HepG2 (cell line): ENCODE measurements around the gene ZBP1. TPM values are rescaled to one million over a fixed set of nuclear protein-coding genes. Genes with fewer than 3 reads are reported as not detected.

ENCODE experiments used
- ADNP ChIP-seq: sonication (generic); formaldehyde crosslinking; IDR thresholded peaks from 2 replicates; pipeline ENCODE4 v1.4.0; 2020; ENCODE audit warnings: missing genetic modification reagents
- ASH2L ChIP-seq: fragments of 300-600, 200-600 bp; sonication (generic); IDR thresholded peaks from 2 replicates; pipeline ENCODE4 v1.7.0; 2017; ENCODE audit warnings: low read depth, mild to moderate bottlenecking, moderate library complexity, mixed read lengths, low read length; ENCODE audit not compliant: insufficient read length
- ATF7-NPFF ChIP-seq: sonication (generic); formaldehyde crosslinking; IDR thresholded peaks from 2 replicates; pipeline ENCODE4 v1.8.1; 2023; ENCODE audit warnings: mild to moderate bottlenecking, low read depth, missing genetic modification reagents, moderate library complexity
- CEBPB ChIP-seq: IDR thresholded peaks from 2 replicates; pipeline ENCODE4 v1.6.1; 2011; ENCODE audit warnings: low read depth, low read length, improper control_type of control experiment, borderline replicate concordance
- FOXA1 ChIP-seq, 2 experiments: fragments of 450-650 bp in 1 of 2; sonication (generic) in 1 of 2; formaldehyde crosslinking in 1 of 2; IDR thresholded peaks; 2 replicates each; pipeline versions ENCODE4 v1.4.0 to v1.6.1; 2016 to 2020; ENCODE audit warnings: missing genetic modification reagents in 1 of 2
- KDM2A ChIP-seq: sonication (generic); formaldehyde crosslinking; IDR thresholded peaks from 2 replicates; pipeline ENCODE4 v1.4.0; 2020; ENCODE audit warnings: low read depth, missing genetic modification reagents, borderline replicate concordance
- MBNL3 ChIP-seq: fragments of 250-450 bp; sonication (Bioruptor Pico); conservative IDR thresholded peaks from 2 replicates; pipeline ENCODE4 v1.8.0; 2022; ENCODE audit warnings: mild to moderate bottlenecking, inconsistent platforms
- MEIS2 ChIP-seq: sonication (generic); formaldehyde crosslinking; IDR thresholded peaks from 2 replicates; pipeline ENCODE4 v1.9.0; 2021; ENCODE audit warnings: mild to moderate bottlenecking, missing genetic modification reagents
- MTA1 ChIP-seq: sonication (generic); formaldehyde crosslinking; IDR thresholded peaks from 2 replicates; pipeline ENCODE4 v1.4.0; 2020; ENCODE audit warnings: missing genetic modification reagents, mild to moderate bottlenecking, borderline replicate concordance
- PHF8 ChIP-seq: sonication (generic); formaldehyde crosslinking; IDR thresholded peaks from 2 replicates; pipeline ENCODE4 v1.5.0; 2020; ENCODE audit warnings: missing genetic modification reagents
- PRDM15 ChIP-seq: sonication (generic); formaldehyde crosslinking; IDR thresholded peaks from 2 replicates; pipeline ENCODE4 v1.4.0; 2020; ENCODE audit warnings: missing genetic modification reagents
- SALL1 ChIP-seq: sonication (generic); formaldehyde crosslinking; IDR thresholded peaks from 2 replicates; pipeline ENCODE4 v1.8.0; 2022; ENCODE audit warnings: mild to moderate bottlenecking, missing genetic modification reagents
- SRF ChIP-seq: IDR thresholded peaks from 2 replicates; pipeline ENCODE4 v1.6.1; 2011; ENCODE audit warnings: mild to moderate bottlenecking, low read depth, low read length, moderate library complexity
- ZBTB49 ChIP-seq: sonication (generic); formaldehyde crosslinking; IDR thresholded peaks from 2 replicates; pipeline ENCODE4 v1.4.0; 2020; ENCODE audit warnings: missing genetic modification reagents, borderline replicate concordance
- ZNF326 ChIP-seq: sonication (generic); formaldehyde crosslinking; IDR thresholded peaks from 2 replicates; pipeline ENCODE4 v1.4.0; 2020; ENCODE audit warnings: missing genetic modification reagents, borderline replicate concordance
- ZNF510 ChIP-seq: sonication (generic); formaldehyde crosslinking; IDR thresholded peaks from 2 replicates; pipeline ENCODE4 v1.4.0; 2020; ENCODE audit warnings: low read depth, mild to moderate bottlenecking, missing genetic modification reagents
- ZNF687 ChIP-seq: sonication (generic); formaldehyde crosslinking; IDR thresholded peaks from 2 replicates; pipeline ENCODE4 v1.5.1; 2020; ENCODE audit warnings: mild to moderate bottlenecking, missing genetic modification reagents, moderate library complexity
- ZNF883 ChIP-seq: sonication (generic); formaldehyde crosslinking; IDR thresholded peaks from 2 replicates; pipeline ENCODE4 v1.5.1; 2020; ENCODE audit warnings: mild to moderate bottlenecking, missing genetic modification reagents; ENCODE audit errors: not compliant biosample characterization
- polyA plus RNA-seq, 8 experiments: library from polyadenylated mRNA; depleted of rRNA in 3 of 8; stranded (reverse) in 7 of 8; unstranded in 1 of 8; fragments of >200 nt; fragmentation: Illumina TruSeq in 4 of 8; extraction: Trizol in 4 of 8; gene quantifications; 2 replicates each; pipeline versions ENCODE4 v1.2.1 to v1.2.3, GENCODE V29; 2011 to 2016; ENCODE audit warnings: low read depth in 4 of 8, missing spikeins in 1 of 8, mixed read lengths in 1 of 8; ENCODE audit not compliant: insufficient read depth in 1 of 8
- total RNA-seq, 5 experiments: library from RNA; depleted of rRNA; stranded (reverse); fragments of >200 nt; fragmentation: Illumina TruSeq; extraction: Trizol; gene quantifications; 2 replicates each; pipeline ENCODE4 v1.2.3, GENCODE V29; 2016; ENCODE audit warnings: low read depth in 1 of 5

Gene ZBP1
- total and polyA plus RNA-seq, 2 of the 13 experiments (the other 11 are each of a cell fraction or from before 2014, with no cell fraction given) = not detected

GRCh38 chr20:57581202-57582028 lies 38.8 kb downstream of the ZBP1 start (continued):
- no peak for TF ChIP-seq PRDM15 (CRISPR knock-in tag)
- TF ChIP-seq ZNF883 (CRISPR knock-in tag) = peak; percentile 42
- no peak for TF ChIP-seq SRF
- no peak for TF ChIP-seq ZBTB49 (CRISPR knock-in tag)
- no peak for TF ChIP-seq MTA1 (CRISPR knock-in tag)
- no peak for TF ChIP-seq ZNF510 (CRISPR knock-in tag)
- TF ChIP-seq KDM2A (CRISPR knock-in tag) = 0 out of 2 replicates have a peak, but pooled peaks have one; percentile 40
- TF ChIP-seq SALL1 (CRISPR knock-in tag) = peak; percentile 63
- no peak for TF ChIP-seq FOXA1 (IDR thresholded peaks at IDR 0.05)
- TF ChIP-seq FOXA1 (CRISPR knock-in tag; IDR thresholded peaks at IDR 0.05) = no peak
- no peak for TF ChIP-seq ASH2L
- TF ChIP-seq CEBPB = peak; percentile 83
- no peak for TF ChIP-seq ATF7-NPFF (CRISPR knock-in tag)
- TF ChIP-seq MBNL3 (CRISPR knock-in tag) = no peak
- no peak for TF ChIP-seq ADNP (CRISPR knock-in tag)
- TF ChIP-seq ZNF687 (CRISPR knock-in tag) = peak; percentile 84
- TF ChIP-seq ZNF326 = no peak
- TF ChIP-seq MEIS2 = no peak
- no peak for TF ChIP-seq PHF8 (CRISPR knock-in tag)
